GM19397 (cell line): ENCODE data around the gene BCAS3.
"Not testable (repeated sequence)": the region's sequence is repeated elsewhere in the genome, so short reads cannot be mapped to it uniquely, and the experiment has no call there.

Experiments used
- ATAC-seq: cut with Tn5 transposase; IDR thresholded peaks from one replicate; pipeline ENCODE4 v1.9.1; 2021; ENCODE audit warnings: mild to moderate bottlenecking, moderate library complexity; ENCODE audit not compliant: unreplicated experiment

Gene BCAS3

DNA sequence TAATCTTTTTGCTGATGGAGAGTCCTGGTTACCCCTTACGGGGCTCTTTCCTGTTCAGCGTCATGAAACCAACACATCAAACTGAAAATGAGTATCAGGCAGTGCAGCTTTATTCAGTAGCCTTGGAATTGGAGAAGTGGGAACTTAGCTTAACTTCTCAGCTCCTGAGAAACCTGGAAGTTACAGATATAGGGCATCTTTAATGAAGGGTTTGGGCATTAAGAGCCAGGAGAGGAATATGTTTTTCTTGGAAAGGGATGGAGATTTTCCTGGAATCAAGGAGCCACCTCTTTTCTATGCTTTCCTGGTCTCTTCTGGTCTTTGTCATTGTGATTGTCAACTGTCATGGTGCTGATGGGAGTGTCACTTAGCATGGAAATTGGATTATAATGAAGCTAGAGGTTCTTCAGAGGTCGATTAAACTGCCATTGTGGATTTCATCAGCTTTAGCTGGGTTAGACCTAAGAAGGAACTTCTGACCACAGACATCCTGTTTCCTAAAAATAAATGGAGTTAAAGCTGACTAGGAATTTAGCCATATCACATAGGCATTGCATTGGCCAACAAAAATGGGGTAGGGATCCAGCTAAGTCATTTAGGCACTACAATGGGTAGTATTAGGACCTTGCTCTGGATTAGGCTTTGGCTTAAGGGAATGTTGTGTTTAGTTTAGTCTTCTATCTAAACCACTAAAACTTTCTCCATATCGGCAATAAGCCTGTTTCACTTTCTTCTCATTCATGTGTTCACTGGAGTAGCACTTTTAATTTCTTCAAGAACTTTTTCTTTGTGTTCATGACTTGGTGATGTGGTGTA is 186.4 kb downstream of the BCAS3 start:
- ATAC-seq: no peak

DNA sequence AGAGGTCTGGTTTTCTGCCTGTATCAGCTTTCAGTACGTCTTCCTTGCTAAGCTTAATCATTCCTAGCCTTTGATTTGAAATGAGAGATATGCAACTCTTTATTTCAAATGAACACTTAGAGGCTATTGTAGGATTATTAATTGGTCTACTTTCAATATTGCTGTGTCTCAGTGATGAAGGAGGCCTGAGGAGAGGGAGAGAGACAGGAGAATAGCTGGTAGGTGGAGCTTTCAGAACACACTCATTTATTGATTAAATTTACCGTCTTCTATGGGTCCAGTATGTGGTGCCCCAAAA is 187.0 kb downstream of the BCAS3 start:
- ATAC-seq: no peak

DNA sequence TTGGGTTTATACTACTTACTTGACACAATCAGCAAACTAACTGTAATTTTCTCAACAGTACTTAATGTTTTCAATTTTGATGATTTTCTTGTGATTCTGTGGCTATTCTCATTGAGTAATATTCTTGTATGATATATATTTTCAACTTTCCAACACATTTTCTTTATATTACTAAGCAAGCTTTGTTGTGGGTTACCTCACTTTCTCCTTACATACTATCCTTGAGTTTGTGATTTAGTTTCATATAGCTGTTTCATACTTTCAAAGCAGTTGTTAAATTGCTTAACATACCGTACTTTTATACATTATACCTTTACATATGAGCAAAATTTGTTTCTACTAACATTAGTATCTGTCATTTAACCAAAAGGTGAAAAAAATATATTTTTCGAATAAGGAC is 197.1 kb downstream of the BCAS3 start:
- no peak for ATAC-seq

DNA sequence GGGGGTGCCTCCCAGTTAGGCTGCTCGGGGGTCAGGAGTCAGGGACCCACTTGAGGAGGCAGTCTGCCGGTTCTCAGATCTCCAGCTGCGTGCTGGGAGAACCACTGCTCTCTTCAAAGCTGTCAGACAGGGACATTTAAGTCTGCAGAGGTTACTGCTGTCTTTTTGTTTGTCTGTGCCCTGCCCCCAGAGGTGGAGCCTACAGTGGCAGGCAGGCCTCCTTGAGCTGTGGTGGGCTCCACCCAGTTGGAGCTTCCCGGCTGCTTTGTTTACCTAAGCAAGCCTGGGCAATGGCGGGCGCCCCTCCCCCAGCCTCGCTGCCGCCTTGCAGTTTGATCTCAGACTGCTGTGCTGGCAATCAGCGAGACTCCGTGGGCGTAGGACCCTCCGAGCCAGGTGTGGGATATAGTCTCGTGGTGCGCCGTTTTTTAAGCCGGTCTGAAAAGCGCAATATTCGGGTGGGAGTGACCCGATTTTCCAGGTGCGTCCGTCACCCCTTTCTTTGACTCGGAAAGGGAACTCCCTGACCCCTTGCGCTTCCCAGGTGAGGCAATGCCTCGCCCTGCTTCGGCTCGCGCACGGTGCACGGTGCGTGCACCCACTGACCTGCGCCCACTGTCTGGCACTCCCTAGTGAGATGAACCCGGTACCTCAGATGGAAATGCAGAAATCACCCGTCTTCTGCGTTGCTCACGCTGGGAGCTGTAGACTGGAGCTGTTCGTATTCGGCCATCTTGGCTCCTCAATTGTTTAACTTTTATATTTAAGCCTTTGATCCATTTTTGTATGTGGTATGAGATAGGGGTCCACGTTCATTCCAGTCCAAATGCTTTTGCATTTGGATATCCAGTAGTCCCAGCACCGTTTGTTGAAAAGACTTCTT is 209.3 kb downstream of the BCAS3 start:
- not testable (repeated sequence) for ATAC-seq

DNA sequence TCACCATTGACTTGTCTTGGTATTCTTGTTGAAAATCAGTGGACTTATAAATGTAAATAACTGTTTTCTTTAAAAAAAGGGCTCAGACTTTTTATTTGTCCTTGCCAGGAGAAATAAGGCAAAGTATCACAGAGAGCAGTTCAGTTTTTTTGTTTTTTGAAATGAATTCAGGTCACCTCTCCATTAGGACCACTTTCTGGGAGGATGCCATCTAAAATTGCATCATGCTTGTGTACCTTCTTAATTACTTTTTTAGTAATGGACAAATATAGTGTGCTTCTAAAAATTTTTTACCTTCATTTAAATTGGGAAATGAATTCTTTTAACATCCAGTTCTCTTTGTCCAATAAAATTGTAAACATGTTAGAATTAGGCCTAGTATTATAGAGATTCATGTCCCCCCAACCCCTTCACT is 210.0 kb downstream of the BCAS3 start:
- no peak for ATAC-seq

DNA sequence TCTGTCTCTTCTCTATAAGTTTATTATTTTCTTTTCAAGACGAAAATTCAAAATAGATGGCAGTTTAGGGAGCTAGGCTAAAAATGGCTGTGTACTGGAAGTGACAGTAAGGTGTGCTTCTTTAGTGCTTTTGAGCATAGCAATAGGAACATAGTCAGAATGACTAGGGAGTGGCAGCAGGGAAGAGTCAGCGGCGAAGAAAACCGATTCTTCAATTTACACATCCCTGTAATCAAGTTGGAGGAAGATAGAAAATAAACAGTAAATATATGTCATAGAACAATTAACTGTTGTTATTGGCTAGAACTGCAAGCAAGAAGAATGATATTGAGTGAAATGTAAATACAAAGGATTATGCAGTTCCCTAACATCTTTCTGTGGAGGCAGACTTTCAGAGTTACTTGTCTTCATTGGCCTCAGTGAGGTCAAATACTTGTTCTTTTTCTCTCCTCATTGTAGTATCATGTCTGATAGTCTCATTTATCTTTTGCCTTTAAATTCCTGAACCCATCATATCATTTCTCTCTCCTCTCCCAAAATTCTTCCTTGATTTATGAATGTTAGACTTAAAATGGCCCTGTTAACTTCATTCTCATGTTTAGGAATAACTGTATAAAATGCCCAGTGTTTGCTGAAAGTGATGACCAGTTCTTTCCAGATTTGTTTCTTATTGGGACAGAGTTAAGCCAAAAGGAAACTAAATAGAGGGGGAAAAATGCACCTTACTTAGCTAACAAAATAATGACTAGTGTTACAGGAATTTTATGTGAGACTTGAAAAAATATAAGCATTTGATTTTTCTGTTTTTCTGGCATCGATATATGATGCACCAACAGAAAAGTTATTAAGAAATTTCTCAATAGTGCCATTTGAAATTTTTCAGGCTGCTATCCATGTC is 211.4 kb downstream of the BCAS3 start:
- no peak for ATAC-seq

DNA sequence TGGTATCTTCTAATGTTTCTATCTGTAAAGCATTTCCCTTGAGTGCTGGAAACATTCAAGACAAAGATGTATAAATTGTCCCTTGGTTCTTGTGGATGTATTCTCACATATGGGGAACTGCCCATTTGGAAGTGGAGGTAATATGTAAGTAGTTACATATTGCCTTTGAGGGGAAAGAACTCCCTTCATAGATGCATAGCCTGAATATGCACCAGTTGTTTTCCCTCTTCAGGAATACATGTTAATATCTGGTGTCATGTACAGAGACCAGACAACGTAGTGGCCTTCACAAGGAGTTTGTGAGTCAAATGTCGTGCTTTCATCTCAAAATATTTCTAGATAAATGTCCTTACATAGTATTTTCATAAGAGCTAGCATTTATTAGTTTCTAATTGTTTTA is 213.5 kb downstream of the BCAS3 start:
- no peak for ATAC-seq

DNA sequence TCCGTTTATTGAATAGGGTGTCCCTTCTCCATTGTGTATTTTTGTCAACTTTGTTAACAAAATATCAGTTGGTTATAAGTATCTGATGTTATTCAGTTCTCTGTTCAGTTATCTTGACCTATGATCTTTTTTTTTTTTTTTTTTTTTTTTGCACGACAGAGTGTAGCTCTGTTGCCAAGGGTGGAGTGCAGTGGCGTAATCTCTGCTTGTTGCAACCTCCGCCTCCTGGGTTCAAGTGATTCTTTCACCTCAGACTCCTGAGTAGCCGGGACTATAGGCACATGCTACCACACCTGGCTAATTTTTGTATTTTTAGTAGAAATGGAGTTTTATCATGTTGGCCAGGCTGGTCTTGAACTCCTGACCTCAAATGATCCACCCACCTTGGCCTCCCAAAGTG is 215.8 kb downstream of the BCAS3 start:
- no peak for ATAC-seq

DNA sequence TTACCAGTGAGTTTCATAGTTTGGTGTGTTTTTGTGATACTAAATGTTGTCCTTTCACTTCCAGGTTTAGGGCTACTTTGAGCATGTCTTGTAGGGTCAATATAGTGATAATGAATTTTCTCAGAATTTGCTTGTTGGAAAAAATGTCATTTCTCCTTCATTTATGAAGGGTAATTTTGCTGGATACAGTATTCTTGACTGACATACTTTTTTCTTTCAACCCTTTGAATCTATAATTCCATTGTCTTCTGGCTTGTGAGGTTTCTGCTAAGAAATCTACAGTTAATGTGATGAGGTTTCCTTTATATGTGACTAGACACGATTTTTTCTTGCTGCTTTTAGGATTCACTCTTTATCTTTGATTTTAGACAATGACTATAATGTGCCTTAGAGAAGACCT is 219.3 kb downstream of the BCAS3 start:
- no peak for ATAC-seq

DNA sequence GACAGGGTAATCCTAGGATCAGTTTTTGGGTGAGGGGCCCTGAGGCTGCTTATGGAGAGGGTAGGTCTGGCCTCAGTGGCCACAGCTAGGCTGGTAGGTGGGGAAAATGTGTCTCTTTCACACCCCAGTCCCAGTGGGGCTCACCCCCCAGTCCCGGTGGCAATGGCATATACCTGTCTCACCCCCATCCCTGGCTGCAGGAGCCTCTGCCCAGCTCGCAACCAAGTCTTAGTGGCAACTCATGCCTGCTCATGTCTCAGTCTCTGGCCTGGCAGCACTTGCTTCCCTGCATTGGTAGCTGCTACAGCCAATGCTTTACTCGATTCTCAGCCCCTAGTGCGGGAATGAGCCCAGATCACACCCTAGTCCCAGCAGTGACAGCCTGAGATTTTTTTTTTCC is 221.5 kb downstream of the BCAS3 start:
- no peak for ATAC-seq

DNA sequence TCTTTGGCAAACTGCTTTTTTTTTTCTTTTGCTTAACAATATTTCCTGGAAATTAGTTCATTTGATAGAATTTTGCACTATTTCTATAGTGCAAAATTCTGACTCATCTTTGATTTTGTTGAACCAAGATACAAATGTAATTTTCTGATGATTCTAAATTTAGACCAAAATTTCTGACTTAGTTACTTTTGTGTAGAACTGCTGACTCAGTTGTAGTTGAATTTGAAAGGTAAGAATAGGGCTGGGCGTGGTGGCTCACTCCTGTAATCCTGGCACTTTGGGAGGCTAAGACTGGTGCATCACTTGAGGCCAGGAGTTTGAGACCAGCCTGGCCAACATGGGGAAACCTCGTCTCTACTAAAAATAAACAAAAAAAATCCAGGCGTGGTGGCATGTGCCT is 223.0 kb downstream of the BCAS3 start:
- ATAC-seq: no peak

DNA sequence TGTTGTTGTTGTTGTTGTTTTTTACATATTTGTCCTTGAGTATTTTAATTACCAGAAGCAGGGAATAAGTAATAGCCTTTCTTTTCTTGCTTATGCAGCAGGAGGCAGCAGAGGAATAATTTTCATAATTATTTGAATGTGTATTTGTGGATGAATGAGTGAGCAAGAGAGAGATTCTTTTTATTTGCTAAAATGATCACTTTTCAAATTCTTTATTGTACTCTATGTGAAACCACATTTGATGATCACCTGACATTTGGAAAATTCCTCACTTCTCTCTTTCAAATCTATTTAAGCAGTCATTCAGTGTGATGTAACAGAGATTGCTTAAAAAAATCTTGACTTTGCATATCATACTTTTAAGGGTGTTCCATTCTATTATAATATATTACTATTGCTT is 223.6 kb downstream of the BCAS3 start:
- no peak for ATAC-seq

DNA sequence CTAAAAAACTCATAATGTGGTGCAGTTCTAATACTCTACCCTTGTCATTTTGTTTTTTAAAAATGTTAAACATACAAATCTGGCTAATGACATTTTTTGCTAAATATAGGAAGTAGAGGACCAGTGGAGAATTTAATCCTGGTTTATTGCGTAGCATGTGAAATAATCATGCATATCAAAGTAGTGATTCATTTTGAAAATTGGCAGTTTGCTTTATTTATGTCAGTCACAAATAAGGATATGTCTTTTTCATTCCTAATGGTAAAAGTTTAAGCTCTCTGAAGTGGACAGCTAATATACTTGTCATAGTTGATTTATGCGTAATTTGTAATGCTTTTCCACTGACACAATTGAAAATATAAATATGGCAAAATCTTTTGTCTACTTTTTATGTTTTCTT is 224.2 kb downstream of the BCAS3 start:
- no peak for ATAC-seq

DNA sequence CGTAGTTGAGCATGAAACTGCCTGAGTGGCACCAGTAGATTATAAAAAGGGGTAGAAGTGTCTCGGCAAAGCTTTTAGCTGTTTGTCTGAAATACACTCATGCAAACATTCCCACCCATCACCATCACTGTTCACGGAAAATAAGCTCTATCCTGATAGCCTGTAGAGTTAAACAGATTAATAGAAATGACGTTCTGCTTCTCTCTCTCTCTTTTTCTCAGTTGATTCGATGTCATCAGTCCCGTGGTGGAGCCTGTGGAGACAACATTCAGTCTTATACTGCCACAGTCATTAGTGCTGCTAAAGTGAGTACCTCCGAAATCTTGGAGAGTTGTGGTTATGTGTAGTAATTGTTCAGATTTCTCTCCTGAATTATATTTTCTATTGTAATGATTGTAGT is 224.7 kb downstream of the BCAS3 start:
- no peak for ATAC-seq

DNA sequence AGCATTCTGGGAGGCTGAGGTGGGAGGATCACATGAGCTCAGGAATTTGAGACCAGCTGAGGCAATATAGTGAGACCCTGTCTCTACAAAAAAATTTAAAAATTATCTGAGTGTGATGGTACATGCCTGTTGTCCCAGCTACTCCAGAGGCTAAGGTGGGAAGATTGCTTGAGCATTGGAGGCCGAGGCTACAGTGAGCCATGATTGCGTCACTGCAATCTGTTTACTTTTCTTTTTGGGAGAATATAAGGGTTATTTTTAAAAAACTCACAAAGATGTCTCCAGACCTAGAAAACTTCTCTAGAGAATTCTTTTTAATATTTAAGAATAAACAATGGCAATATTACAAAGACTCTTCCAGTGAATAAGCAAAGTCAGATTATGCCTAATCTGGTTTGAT is 226.9 kb downstream of the BCAS3 start:
- no peak for ATAC-seq

DNA sequence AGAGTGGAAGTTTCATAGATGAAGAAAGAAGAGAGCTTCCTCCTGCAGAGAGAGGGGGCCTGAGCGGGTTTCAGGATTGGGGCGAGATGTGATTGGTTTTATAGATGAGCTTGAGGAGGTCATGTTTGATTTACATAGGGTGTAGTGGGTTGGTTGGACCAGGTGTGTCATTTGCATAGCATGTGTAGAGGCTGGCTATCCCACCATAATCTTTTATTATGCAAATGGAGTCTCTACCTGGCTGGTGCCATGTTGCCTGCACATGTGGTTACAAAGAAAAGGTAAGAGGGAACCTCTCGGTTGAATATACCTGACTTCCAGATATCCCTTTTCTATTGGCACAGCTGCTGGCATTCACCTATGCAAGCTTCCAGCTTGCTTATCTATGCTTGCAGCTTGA is 228.1 kb downstream of the BCAS3 start:
- no peak for ATAC-seq

DNA sequence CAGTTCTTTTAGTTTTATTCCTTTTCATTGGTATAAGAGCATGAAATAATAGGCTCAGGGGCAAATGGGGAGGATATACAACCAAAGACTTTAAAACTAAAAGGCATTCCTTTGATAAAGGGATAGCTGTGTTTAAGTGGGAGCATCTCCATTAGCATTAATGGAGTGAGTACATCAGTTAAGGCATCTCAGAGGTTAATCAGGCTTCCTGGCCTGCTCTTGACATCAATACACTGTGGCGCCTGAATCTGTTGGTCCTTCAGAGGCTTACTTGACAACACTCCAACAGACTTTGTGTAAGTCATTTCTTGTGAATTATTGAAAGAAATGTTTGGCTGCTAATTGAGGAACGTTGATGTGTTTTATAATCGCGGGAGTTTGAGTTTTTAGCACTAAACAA is 230.7 kb downstream of the BCAS3 start:
- no peak for ATAC-seq

DNA sequence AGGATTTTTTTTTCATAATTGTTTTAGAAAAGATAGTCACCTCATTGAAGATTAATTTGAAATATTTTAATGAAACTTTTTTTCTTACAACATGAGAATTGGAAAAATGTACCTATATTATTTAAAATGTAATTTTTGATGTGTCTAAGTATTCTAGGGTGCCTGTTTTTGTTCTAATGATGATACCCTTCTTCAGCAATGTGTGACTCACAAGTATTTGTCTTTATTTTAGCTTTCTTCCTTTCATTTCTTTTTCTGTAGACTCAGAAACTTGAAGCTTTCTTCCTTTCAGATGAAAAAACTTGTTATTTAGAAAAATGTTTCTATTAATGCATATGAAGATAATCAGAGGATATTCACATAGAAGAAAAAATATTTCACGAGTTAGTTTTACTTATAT is 231.8 kb downstream of the BCAS3 start:
- no peak for ATAC-seq

DNA sequence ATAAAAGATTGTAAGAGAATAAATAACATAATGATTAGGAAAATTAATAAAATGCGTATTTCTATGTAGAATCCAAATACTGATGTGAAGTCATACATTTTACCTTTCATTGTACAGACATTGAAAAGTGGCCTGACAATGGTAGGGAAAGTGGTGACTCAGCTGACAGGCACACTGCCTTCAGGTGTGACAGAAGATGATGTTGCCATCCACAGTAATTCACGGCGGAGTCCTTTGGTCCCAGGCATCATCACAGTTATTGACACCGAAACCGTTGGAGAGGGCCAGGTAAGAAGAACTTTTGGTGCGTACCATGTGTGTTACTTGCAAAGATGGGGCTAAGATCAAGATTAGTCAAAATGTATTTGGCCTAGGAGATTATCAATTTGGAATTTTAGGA is 232.8 kb downstream of the BCAS3 start:
- ATAC-seq: no peak

DNA sequence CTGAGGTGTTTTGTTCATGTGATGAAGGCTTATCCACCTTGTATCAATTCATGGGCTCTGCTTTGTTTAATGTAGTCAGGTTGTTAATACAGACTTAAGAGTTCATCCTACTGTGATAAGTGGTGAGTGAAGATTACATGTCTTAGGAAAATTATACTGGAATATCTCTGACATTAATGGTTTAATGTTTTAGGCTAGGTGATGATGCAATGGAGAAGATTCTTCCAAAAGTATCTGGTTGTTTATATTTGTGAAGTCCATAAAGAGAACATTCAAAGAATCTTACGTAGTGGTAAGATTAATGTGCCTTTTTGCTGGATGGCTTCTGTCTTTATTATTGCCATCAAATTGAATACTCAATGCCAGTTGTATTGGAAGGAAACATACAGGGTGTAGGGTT is 236.4 kb downstream of the BCAS3 start:
- ATAC-seq: no peak

DNA sequence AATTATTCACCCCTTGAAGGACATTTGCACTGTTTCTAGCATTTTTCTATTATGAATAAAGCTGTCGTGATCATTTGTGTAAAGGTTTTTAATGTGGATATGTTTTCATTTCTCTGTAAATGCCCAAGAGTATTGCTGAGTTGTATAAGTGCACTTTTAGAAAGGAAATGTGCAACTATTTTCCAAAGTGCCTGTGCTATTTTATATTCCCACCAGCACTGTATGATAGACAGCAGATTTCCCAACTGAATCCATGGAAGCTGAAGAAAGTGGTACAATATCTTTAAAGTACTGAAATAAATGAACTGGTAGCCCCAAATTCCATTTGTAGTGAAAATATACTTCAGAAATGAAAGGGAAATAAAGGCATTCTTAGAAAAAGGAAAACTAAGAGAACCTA is 238.4 kb downstream of the BCAS3 start:
- ATAC-seq: no peak
